ENCODE measurements around the gene PIP4K2A.

GRCh38 chr10:22667093-22667480 is 47.3 kb downstream of the PIP4K2A start:
- TF ChIP-seq POLR2A (IDR thresholded peaks at IDR 0.05; ENCODE audit: low read depth, low read length) (no peak), MYC (IDR thresholded peaks at IDR 0.05; ENCODE audit: low read depth, low read length) (no peak), CTCF (IDR thresholded peaks at IDR 0.05; ENCODE audit: extremely low read depth in 1 of 2, insufficient read depth in 1 of 2, low read depth in 1 of 2, low read length in 2 of 2) (no peak)
